Kidney (tissue), 14 donors: Measurements from ENCODE around the gene TCEAL5. TPM values are rescaled to one million over a fixed set of nuclear protein-coding genes. Genes with fewer than 3 reads are reported as not detected.
"Not testable (repeated sequence)": the region's sequence is repeated elsewhere in the genome, so short reads cannot be mapped to it uniquely, and the experiment has no call there.

Experiments
- DNase-seq, 5 donors: peaks; one replicate each; pipeline ENCODE4 v3.0.0-alpha.2; 2013 to 2020
- FAIRE-seq: peaks from 2 replicates; lab custom pipeline; 2012; peaks lifted over from hg19 to GRCh38; lab: Jason Lieb, UNC
- H3K27ac ChIP-seq, 2 donors: one replicate each; pipeline ENCODE4 v1.7.0; 2013; ENCODE audit warnings: low read depth in 2 of 2, low read length in 2 of 2, inconsistent platforms in 1 of 2
- H3K27me3 ChIP-seq: one replicate; pipeline ENCODE4 v1.7.1; 2013; ENCODE audit warnings: low read length, inconsistent platforms; ENCODE audit not compliant: control insufficient read depth, insufficient read depth
- H3K36me3 ChIP-seq, 3 donors: one replicate each; pipeline versions ENCODE4 v1.7.0 to v1.7.1; 2013; ENCODE audit warnings: low read length in 3 of 3, control low read depth in 1 of 3, inconsistent platforms in 1 of 3; ENCODE audit not compliant: insufficient read depth in 3 of 3, control insufficient read depth in 2 of 3
- H3K4me1 ChIP-seq, 3 donors: one replicate each; pipeline versions ENCODE4 v1.7.0 to v1.7.1; 2013; ENCODE audit warnings: low read length in 3 of 3, inconsistent platforms in 1 of 3, low read depth in 1 of 3; ENCODE audit not compliant: control insufficient read depth in 2 of 3, insufficient read depth in 2 of 3
- H3K4me3 ChIP-seq, 3 donors: one replicate each; pipeline versions ENCODE4 v1.7.0 to v1.8.1; 2013; ENCODE audit warnings: low read length in 3 of 3, control low read depth in 1 of 3, inconsistent platforms in 1 of 3
- H3K9ac ChIP-seq, 3 donors: one replicate each; pipeline versions ENCODE4 v1.7.0 to v1.7.1; 2013; ENCODE audit warnings: low read length in 3 of 3, control low read depth in 1 of 3, inconsistent platforms in 1 of 3
- H3K9me3 ChIP-seq, 3 donors: one replicate each; pipeline versions ENCODE4 v1.7.0 to v1.7.1; 2013; ENCODE audit warnings: low read length in 3 of 3, control low read depth in 1 of 3, inconsistent platforms in 1 of 3; ENCODE audit not compliant: control insufficient read depth in 2 of 3, insufficient read depth in 1 of 3
- intact Hi-C: fragments of 100-400 bp; cut with DNase I; formaldehyde crosslinking; loops from one replicate; pipeline ENCODE4 v1.11.1; 2022
- polyA plus RNA-seq: library from polyadenylated mRNA; stranded (reverse); fragments of 350-450 nt; fragmentation: Illumina TruSeq; extraction: RNeasy Lipid Tissue Mini Kit (QIAGEN cat#74804); gene quantifications from one replicate; pipeline ENCODE4 v1.2.3, GENCODE V29; 2014; ENCODE audit warnings: low read depth, low replicate concordance; ENCODE audit not compliant: insufficient read depth
- total RNA-seq: library from RNA; stranded (reverse); fragmentation: NEBNext Ultra II Directional; extraction: Animal tissue kit (Norgen Biotek cat#: 25700); gene quantifications from one replicate; pipeline ENCODE4 v1.2.1, GENCODE V29; 2021
- TF ChIP-seq, protein P1 (sequence below): IDR thresholded peaks from 3 replicates; pipeline ENCODE4 v1.5.1; 2012; ENCODE audit warnings: mild to moderate bottlenecking, moderate library complexity, borderline replicate concordance; ENCODE audit not compliant: insufficient read depth; ENCODE audit errors: extremely low read depth
- donor health status: control.
- donor health status: control.
- donor health status: control.
- donor health status: control.
- donor health status: control.
- donor health status: DM: yes; HTN: yes; CAD: no.
- donor health status: Normal renal cell carcinoma (clear cell type).

Gene TCEAL5
- total and polyA plus RNA-seq, 2 donors from 2014 or later: 0.28 to 2.6 TPM

DNA sequence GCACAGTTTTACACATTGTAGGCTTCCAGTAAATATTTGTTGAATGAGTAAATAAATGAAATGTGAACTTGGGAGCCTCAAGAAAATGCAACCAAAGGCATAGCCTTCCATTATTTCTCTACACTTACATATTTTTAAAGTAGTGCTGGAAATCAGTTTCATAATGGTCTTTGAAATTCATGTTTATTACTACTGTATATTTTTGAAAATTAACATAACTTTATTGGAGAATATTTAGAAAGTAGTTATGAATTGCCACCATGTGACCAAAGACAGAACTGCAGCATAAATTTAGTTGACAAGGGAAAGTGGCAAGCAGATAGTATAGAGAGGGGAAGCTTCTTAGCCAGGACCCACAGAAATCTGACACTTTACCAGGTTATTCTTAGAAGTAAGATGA is 28.0 kb downstream of the TCEAL5 start:
- Histone ChIP-seq H3K9ac (no peak overlapping the region), H3K4me1 (no peaks in the 10 kb centered on the region), H3K27ac (no peak overlapping the region), H3K9me3 (no peaks in the 10 kb centered on the region), H3K27me3 (no peaks in the 10 kb centered on the region), H3K36me3 (no peaks in the 10 kb centered on the region), H3K4me3 (no peak overlapping the region)
- TF ChIP-seq, protein P1, sequence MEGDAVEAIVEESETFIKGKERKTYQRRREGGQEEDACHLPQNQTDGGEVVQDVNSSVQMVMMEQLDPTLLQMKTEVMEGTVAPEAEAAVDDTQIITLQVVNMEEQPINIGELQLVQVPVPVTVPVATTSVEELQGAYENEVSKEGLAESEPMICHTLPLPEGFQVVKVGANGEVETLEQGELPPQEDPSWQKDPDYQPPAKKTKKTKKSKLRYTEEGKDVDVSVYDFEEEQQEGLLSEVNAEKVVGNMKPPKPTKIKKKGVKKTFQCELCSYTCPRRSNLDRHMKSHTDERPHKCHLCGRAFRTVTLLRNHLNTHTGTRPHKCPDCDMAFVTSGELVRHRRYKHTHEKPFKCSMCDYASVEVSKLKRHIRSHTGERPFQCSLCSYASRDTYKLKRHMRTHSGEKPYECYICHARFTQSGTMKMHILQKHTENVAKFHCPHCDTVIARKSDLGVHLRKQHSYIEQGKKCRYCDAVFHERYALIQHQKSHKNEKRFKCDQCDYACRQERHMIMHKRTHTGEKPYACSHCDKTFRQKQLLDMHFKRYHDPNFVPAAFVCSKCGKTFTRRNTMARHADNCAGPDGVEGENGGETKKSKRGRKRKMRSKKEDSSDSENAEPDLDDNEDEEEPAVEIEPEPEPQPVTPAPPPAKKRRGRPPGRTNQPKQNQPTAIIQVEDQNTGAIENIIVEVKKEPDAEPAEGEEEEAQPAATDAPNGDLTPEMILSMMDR: peak; percentile 14
- DNase-seq (peak in 2 of 5 donors; percentile 10 to 30), FAIRE-seq (peak; percentile 98)
- intact Hi-C loops: no loop called here

DNA sequence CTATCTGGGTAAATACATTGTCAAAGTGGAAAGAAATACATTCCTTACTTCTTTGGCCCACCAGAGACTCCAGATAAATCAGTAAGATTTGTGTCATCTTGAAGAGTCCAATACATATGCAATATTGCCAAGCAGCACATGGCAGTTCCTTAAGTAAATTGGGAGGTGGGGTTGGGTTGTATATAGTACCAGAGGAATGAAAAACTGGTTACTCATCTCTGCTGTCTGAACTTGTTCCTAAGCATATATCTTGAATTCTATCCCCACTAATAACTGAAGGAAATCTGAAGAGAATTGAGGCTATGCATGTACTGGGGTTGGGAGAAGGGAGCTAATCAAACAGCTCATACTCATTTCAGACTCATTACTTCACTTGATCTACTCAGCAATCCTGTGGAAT is 36.4 kb downstream of the TCEAL5 start:
- no peaks in the 10 kb centered on the region for H3K9me3 ChIP-seq
- no peak for FAIRE-seq
- no peak overlapping the region for H3K4me3 ChIP-seq
- H3K27ac ChIP-seq: no peak overlapping the region
- intact Hi-C loops: no loop called here
- no peak overlapping the region for H3K9ac ChIP-seq
- peaks cover 2% of the 10 kb centered on the region for H3K27me3 ChIP-seq
- TF ChIP-seq, protein P1: no peak
- no peak for DNase-seq
- H3K4me1 ChIP-seq: no peaks in the 10 kb centered on the region
- H3K36me3 ChIP-seq: no peaks in the 10 kb centered on the region

DNA sequence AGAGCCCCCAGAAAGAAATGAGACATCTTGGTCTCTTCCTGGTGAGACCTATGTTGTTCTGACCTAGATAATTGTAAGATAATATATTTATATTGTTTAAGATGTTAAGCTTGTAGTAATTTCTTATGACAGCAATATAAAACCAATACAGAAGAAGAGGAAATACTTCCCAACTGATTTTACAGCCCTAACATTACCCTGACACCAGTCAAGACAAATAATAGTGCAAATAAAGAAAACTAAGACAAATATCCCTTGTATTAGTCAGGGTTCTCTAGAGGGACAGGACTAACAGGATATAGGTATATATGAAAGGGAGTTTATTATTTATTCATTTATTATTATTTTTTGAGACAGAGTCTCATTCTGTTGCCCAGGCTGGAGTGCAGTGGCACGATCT is 40.3 kb downstream of the TCEAL5 start:
- DNase-seq: no peak
- Histone ChIP-seq H3K9me3 (no peaks in the 10 kb centered on the region), H3K27me3 (peaks cover 4% of the 10 kb centered on the region), H3K4me1 (no peaks in the 10 kb centered on the region), H3K36me3 (no peaks in the 10 kb centered on the region), H3K9ac (no peak overlapping the region), H3K4me3 (no peak overlapping the region), H3K27ac (no peak overlapping the region)
- TF ChIP-seq, protein P1: no peak
- FAIRE-seq: no peak
- intact Hi-C loops: no loop called here

DNA sequence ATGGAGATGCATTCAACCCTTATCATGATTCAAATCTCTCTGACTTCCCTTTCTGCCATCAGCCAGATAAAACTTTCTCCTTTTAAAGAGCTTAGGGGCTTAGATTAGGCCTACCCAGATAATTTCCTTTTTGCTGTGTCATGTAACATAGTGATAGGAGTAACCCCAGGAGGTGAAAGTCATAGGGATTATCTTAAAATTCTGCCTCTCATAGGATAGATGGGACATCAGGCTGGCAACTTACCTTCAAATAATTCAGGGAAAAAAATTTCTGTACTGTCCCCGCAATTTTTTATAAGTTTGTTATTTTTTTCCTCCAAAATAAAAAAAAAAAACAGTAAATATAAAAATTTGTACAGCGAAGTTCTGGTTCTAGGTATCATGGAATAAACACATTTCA is 40.9 kb downstream of the TCEAL5 start:
- H3K9me3 ChIP-seq, DNase-seq, intact Hi-C loops, H3K4me3 ChIP-seq, H3K9ac ChIP-seq, H3K4me1 ChIP-seq, H3K27me3 ChIP-seq, H3K27ac ChIP-seq, H3K36me3 ChIP-seq: not testable (repeated sequence)
- peak; percentile 52 for FAIRE-seq
